Measurements from ENCODE around the gene KLC1.
"Not testable (repeated sequence)": the region's sequence is repeated elsewhere in the genome, so short reads cannot be mapped to it uniquely, and the experiment has no call there.

The KLC1 gene

GRCh38 chr14:103607822-103608221 lies 21.2 kb upstream of the KLC1 start:
- Histone ChIP-seq H3K9ac (ENCODE audit: low read length in 2 of 2) (no peak overlapping the region), H3K27ac (ENCODE audit: low read length) (no peak overlapping the region), H3K4me3 (ENCODE audit: low read length in 2 of 2) (peak overlapping the region; percentile 68 to 72)

GRCh38 chr14:103609081-103609480 lies 19.9 kb upstream of the KLC1 start:
- peaks cover 17% of the 10 kb centered on the region for H3K4me1 ChIP-seq (ENCODE audit: control insufficient read depth, insufficient read depth, low read length)
- H3K4me3 ChIP-seq (ENCODE audit: low read length in 2 of 2); H3K9me3 ChIP-seq (ENCODE audit: control insufficient read depth in 2 of 2, low read length in 2 of 2); H3K9ac ChIP-seq (ENCODE audit: low read length in 2 of 2); H3K27ac ChIP-seq (ENCODE audit: low read length); H3K27me3 ChIP-seq (ENCODE audit: control insufficient read depth in 1 of 2, insufficient read depth in 2 of 2, low read length in 2 of 2); H3K36me3 ChIP-seq (ENCODE audit: control insufficient read depth in 2 of 2, insufficient read depth in 2 of 2, low read length in 2 of 2): not testable (repeated sequence)

More at GRCh38 chr14:103607822-103608221, 21.2 kb upstream of the KLC1 start:
- Histone ChIP-seq H3K4me1 (ENCODE audit: control insufficient read depth, insufficient read depth, low read length) (peaks cover 17% of the 10 kb centered on the region), H3K27me3 (ENCODE audit: control insufficient read depth in 1 of 2, insufficient read depth in 2 of 2, low read length in 2 of 2) (peaks cover 9% of the 10 kb centered on the region in 2 donors), H3K9me3 (ENCODE audit: control insufficient read depth in 2 of 2, low read length in 2 of 2) (peaks cover 3 to 6% of the 10 kb centered on the region in 2 donors), H3K36me3 (ENCODE audit: control insufficient read depth in 2 of 2, insufficient read depth in 2 of 2, low read length in 2 of 2) (no peaks in the 10 kb centered on the region)

DNA sequence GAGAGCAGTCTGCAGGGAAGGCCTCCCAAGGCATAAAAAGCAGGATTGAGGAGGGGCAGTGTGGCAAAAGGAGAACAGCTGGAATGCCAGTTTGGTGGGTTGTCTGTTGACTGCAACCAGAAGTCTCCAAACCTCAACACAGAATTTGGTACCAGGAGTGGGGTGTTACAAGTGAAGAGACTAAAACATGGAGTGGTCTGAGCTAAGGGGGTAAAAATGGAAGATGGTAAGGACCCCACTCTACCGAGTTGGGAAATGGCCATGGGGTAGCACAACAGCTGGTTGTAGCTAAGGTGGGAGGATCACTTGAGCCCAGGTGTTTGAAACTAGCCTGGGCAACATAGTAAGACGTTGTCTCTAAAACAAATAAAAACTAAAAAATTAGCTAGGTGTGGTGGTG lies 17.8 kb upstream of the KLC1 start:
- Histone ChIP-seq H3K9ac (ENCODE audit: low read length in 2 of 2) (no peak overlapping the region), H3K4me3 (ENCODE audit: low read length in 2 of 2) (no peak overlapping the region), H3K4me1 (ENCODE audit: control insufficient read depth, insufficient read depth, low read length) (peaks cover 17% of the 10 kb centered on the region), H3K27me3 (ENCODE audit: control insufficient read depth in 1 of 2, insufficient read depth in 2 of 2, low read length in 2 of 2) (peaks cover 9% of the 10 kb centered on the region in 2 donors), H3K36me3 (ENCODE audit: control insufficient read depth in 2 of 2, insufficient read depth in 2 of 2, low read length in 2 of 2) (no peaks in the 10 kb centered on the region), H3K9me3 (ENCODE audit: control insufficient read depth in 2 of 2, low read length in 2 of 2) (peaks cover 3 to 6% of the 10 kb centered on the region in 2 donors), H3K27ac (ENCODE audit: low read length) (no peak overlapping the region)

DNA sequence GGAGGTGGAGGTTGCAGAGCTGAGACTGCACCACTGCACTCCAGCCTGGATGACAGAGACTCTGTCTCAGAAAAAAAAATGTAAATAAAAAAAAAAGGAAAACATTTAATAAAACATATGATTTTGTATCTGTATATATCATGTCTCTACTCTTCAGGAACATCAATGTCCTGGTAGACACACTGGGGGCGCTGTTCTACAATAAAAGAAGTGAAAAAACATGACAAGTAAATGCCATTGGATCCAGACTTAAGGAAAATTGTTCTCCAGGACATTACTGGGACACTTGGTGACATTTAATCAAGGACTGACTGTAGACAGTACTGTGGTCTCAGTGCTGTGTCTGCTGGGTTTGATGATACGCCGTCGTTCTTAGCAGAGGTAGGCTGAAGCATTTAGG lies 15.5 kb upstream of the KLC1 start:
- no peak overlapping the region for H3K4me3 ChIP-seq (ENCODE audit: low read length in 2 of 2)
- no peak overlapping the region for H3K9ac ChIP-seq (ENCODE audit: low read length in 2 of 2)

DNA sequence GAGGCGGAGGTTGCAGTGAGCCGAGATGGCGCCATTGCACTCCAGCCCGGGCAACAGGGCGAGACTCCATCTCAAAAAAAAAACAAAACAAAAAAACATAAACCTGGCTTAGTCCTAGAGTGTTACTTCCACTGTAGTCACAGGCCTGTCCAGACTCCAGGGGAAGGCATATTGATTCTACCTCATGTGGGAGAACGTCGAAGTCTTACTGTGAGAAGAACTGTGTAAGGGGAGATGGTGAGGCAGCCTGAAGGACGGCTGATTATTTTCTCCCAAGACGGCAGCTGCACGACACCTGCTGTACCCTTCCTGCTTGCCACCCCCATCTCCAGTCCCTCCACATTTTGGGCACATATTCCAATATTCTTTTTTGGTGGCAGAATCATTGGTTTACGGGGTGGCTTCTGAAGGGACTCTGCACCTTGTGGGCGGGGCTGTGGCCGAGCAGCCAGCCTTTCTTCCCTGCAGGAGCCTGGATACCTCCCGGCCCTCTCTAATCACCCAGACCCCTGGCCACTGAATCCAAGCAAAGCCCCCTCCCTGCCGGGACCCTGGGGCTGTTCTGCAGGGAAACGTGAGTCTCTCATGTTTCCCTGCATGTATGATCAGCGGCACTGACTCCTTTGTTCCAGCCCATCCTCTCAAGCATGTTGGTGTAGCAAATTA lies 12.2 kb upstream of the KLC1 start:
- Histone ChIP-seq H3K9me3 (ENCODE audit: control insufficient read depth in 2 of 2, low read length in 2 of 2) (no peaks in the 10 kb centered on the region), H3K27me3 (ENCODE audit: control insufficient read depth in 1 of 2, insufficient read depth in 2 of 2, low read length in 2 of 2) (no peaks in the 10 kb centered on the region), H3K4me3 (ENCODE audit: low read length in 2 of 2) (no peak overlapping the region), H3K36me3 (ENCODE audit: control insufficient read depth in 2 of 2, insufficient read depth in 2 of 2, low read length in 2 of 2) (no peaks in the 10 kb centered on the region), H3K4me1 (ENCODE audit: control insufficient read depth, insufficient read depth, low read length) (no peaks in the 10 kb centered on the region), H3K27ac (ENCODE audit: low read length) (no peak overlapping the region), H3K9ac (ENCODE audit: low read length in 2 of 2) (no peak overlapping the region)

More for the DNA sequence above, 15.5 kb upstream of the KLC1 start:
- H3K27me3 ChIP-seq (ENCODE audit: control insufficient read depth in 1 of 2, insufficient read depth in 2 of 2, low read length in 2 of 2) = peaks cover 4 to 6% of the 10 kb centered on the region in 2 donors
- no peaks in the 10 kb centered on the region for H3K4me1 ChIP-seq (ENCODE audit: control insufficient read depth, insufficient read depth, low read length)
- peaks cover 3 to 6% of the 10 kb centered on the region in 2 donors for H3K9me3 ChIP-seq (ENCODE audit: control insufficient read depth in 2 of 2, low read length in 2 of 2)
- no peaks in the 10 kb centered on the region for H3K36me3 ChIP-seq (ENCODE audit: control insufficient read depth in 2 of 2, insufficient read depth in 2 of 2, low read length in 2 of 2)
- H3K27ac ChIP-seq (ENCODE audit: low read length) = no peak overlapping the region

GRCh38 chr14:103619057-103619456 lies 10.0 kb upstream of the KLC1 start:
- Histone ChIP-seq H3K27me3 (ENCODE audit: control insufficient read depth in 1 of 2, insufficient read depth in 2 of 2, low read length in 2 of 2) (no peaks in the 10 kb centered on the region), H3K9ac (ENCODE audit: low read length in 2 of 2) (no peak overlapping the region), H3K36me3 (ENCODE audit: control insufficient read depth in 2 of 2, insufficient read depth in 2 of 2, low read length in 2 of 2) (no peaks in the 10 kb centered on the region), H3K4me3 (ENCODE audit: low read length in 2 of 2) (no peak overlapping the region), H3K27ac (ENCODE audit: low read length) (no peak overlapping the region), H3K9me3 (ENCODE audit: control insufficient read depth in 2 of 2, low read length in 2 of 2) (no peaks in the 10 kb centered on the region), H3K4me1 (ENCODE audit: control insufficient read depth, insufficient read depth, low read length) (peaks cover under 1% of the 10 kb centered on the region)

GRCh38 chr14:103621860-103622259 lies 7.2 kb upstream of the KLC1 start:
- H3K36me3 ChIP-seq (ENCODE audit: control insufficient read depth in 2 of 2, insufficient read depth in 2 of 2, low read length in 2 of 2) = no peaks in the 10 kb centered on the region
- no peak overlapping the region for H3K27ac ChIP-seq (ENCODE audit: low read length)

GRCh38 chr14:103623308-103623707 lies 5.7 kb upstream of the KLC1 start:
- peaks cover 20% of the 10 kb centered on the region for H3K4me1 ChIP-seq (ENCODE audit: control insufficient read depth, insufficient read depth, low read length)
- H3K9ac ChIP-seq (ENCODE audit: low read length in 2 of 2) = no peak overlapping the region
- no peaks in the 10 kb centered on the region for H3K36me3 ChIP-seq (ENCODE audit: control insufficient read depth in 2 of 2, insufficient read depth in 2 of 2, low read length in 2 of 2)
- no peaks in the 10 kb centered on the region for H3K9me3 ChIP-seq (ENCODE audit: control insufficient read depth in 2 of 2, low read length in 2 of 2)
- H3K27ac ChIP-seq (ENCODE audit: low read length) = no peak overlapping the region
- no peaks in the 10 kb centered on the region for H3K27me3 ChIP-seq (ENCODE audit: control insufficient read depth in 1 of 2, insufficient read depth in 2 of 2, low read length in 2 of 2)
- H3K4me3 ChIP-seq (ENCODE audit: low read length in 2 of 2) = no peak overlapping the region

More at GRCh38 chr14:103621860-103622259, 7.2 kb upstream of the KLC1 start:
- Histone ChIP-seq H3K9me3 (ENCODE audit: control insufficient read depth in 2 of 2, low read length in 2 of 2) (no peaks in the 10 kb centered on the region), H3K9ac (ENCODE audit: low read length in 2 of 2) (no peak overlapping the region), H3K4me3 (ENCODE audit: low read length in 2 of 2) (no peak overlapping the region), H3K4me1 (ENCODE audit: control insufficient read depth, insufficient read depth, low read length) (peaks cover 12% of the 10 kb centered on the region), H3K27me3 (ENCODE audit: control insufficient read depth in 1 of 2, insufficient read depth in 2 of 2, low read length in 2 of 2) (no peaks in the 10 kb centered on the region)

DNA sequence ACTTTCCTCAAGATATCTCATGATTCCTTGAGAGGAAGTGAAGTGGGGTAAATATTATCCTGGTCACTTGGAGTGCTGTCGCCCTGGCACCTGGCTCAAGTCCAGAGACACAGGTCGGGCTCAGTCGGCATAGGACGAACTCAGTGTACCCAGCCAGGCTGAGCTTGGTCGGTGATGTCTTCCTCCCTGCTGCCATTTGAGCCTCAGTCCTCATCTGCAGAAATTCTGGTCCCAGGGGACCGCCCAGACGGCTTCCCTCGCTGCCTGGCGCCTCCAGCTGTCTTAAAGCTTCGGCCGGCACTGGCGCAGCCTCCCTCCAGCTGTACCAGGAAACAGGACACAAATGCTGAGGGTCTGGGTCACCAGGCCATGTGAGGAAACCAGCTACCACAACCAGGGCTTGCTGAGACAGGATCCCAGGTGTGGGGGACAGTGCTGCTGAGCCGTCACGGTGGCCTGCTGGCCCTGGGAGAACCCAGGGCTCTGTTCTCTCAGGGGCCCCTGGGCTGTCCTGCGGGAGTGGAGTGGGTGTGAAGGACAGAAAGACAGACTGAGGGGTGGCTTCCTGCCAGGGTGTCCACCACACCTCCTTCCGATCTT lies 5.0 kb upstream of the KLC1 start:
- Histone ChIP-seq H3K27ac (ENCODE audit: low read length) (no peak overlapping the region), H3K4me3 (ENCODE audit: low read length in 2 of 2) (no peak overlapping the region), H3K9me3 (ENCODE audit: control insufficient read depth in 2 of 2, low read length in 2 of 2) (no peaks in the 10 kb centered on the region), H3K9ac (ENCODE audit: low read length in 2 of 2) (no peak overlapping the region), H3K27me3 (ENCODE audit: control insufficient read depth in 1 of 2, insufficient read depth in 2 of 2, low read length in 2 of 2) (no peaks in the 10 kb centered on the region), H3K4me1 (ENCODE audit: control insufficient read depth, insufficient read depth, low read length) (peaks cover 26% of the 10 kb centered on the region), H3K36me3 (ENCODE audit: control insufficient read depth in 2 of 2, insufficient read depth in 2 of 2, low read length in 2 of 2) (no peaks in the 10 kb centered on the region)

GRCh38 chr14:103624860-103625259 lies 4.2 kb upstream of the KLC1 start:
- no peaks in the 10 kb centered on the region for H3K27me3 ChIP-seq (ENCODE audit: control insufficient read depth in 1 of 2, insufficient read depth in 2 of 2, low read length in 2 of 2)
- H3K4me1 ChIP-seq (ENCODE audit: control insufficient read depth, insufficient read depth, low read length) = peaks cover 26% of the 10 kb centered on the region
- no peaks in the 10 kb centered on the region for H3K9me3 ChIP-seq (ENCODE audit: control insufficient read depth in 2 of 2, low read length in 2 of 2)
- H3K36me3 ChIP-seq (ENCODE audit: control insufficient read depth in 2 of 2, insufficient read depth in 2 of 2, low read length in 2 of 2) = no peaks in the 10 kb centered on the region
- H3K4me3 ChIP-seq (ENCODE audit: low read length in 2 of 2) = no peak overlapping the region
- H3K27ac ChIP-seq (ENCODE audit: low read length) = peak overlapping the region; percentile 18
- H3K9ac ChIP-seq (ENCODE audit: low read length in 2 of 2) = no peak overlapping the region

Measured in stomach smooth muscle (tissue), 2 donors.